HL-60 (cell line): Measurements from ENCODE around the gene PRSS53.

Source experiments
- DNase-seq, 2 experiments: peaks; one replicate each; pipeline ENCODE4 v3.0.0-alpha.2; 2010 to 2020; ENCODE audit warnings: low read depth in 1 of 2, low spot score in 1 of 2
- H3K27ac ChIP-seq: fragments of 250-450 bp; sonication (Bioruptor Pico); replicated peaks from 2 replicates; pipeline ENCODE4 v1.5.1; 2020; ENCODE audit warnings: mild to moderate bottlenecking, moderate library complexity
- H3K27me3 ChIP-seq: fragments of 250-450 bp; sonication (Bioruptor Pico); 2 replicates; pipeline ENCODE4 v1.5.1; 2021; ENCODE audit warnings: mild to moderate bottlenecking, moderate library complexity; ENCODE audit not compliant: insufficient read depth, poor library complexity, severe bottlenecking
- H3K4me3 ChIP-seq: replicated peaks from 2 replicates; pipeline ENCODE4 v1.5.1; 2011; ENCODE audit warnings: mild to moderate bottlenecking, control low read depth, low read length; ENCODE audit not compliant: insufficient read depth
- GABPA ChIP-seq: IDR thresholded peaks from 2 replicates; pipeline ENCODE4 v1.6.1; 2012; ENCODE audit warnings: low read depth
- POLR2AphosphoS5 ChIP-seq: IDR thresholded peaks from 2 replicates; pipeline ENCODE4 v1.6.1; 2012; ENCODE audit warnings: low read depth
- SPI1 ChIP-seq: IDR thresholded peaks from 2 replicates; pipeline ENCODE4 v1.6.1; 2012; ENCODE audit warnings: low read depth, mild to moderate bottlenecking, borderline replicate concordance
- TF ChIP-seq, protein P1 (sequence below): IDR thresholded peaks from one replicate; pipeline ENCODE4 v1.5.1; 2011; ENCODE audit warnings: low read length, control low read depth, inconsistent platforms; ENCODE audit not compliant: insufficient read depth
- TF ChIP-seq, protein P2 (sequence below): IDR thresholded peaks from 2 replicates; pipeline ENCODE4 v1.6.1; 2012; ENCODE audit warnings: low read depth; ENCODE audit not compliant: insufficient replicate concordance

Gene PRSS53

DNA sequence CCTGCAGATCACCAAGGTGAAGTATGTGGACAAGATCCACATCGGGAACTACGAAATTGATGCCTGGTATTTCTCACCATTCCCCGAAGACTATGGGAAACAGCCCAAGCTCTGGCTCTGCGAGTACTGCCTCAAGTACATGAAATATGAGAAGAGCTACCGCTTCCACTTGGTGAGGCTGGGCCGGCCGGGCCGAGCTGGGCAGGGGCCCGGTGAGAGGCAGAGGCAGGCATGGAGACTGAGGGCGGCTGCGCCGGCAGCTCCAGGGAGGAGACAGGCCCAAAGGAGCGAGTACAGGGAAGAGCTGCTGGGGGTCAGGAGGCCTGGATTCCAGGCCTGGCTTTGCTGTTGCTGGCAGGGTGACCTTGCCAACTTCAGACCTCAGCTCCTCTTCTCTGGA lies 38.4 kb upstream of the PRSS53 start:
- no peak for TF ChIP-seq POLR2AphosphoS5
- TF ChIP-seq, protein P1, sequence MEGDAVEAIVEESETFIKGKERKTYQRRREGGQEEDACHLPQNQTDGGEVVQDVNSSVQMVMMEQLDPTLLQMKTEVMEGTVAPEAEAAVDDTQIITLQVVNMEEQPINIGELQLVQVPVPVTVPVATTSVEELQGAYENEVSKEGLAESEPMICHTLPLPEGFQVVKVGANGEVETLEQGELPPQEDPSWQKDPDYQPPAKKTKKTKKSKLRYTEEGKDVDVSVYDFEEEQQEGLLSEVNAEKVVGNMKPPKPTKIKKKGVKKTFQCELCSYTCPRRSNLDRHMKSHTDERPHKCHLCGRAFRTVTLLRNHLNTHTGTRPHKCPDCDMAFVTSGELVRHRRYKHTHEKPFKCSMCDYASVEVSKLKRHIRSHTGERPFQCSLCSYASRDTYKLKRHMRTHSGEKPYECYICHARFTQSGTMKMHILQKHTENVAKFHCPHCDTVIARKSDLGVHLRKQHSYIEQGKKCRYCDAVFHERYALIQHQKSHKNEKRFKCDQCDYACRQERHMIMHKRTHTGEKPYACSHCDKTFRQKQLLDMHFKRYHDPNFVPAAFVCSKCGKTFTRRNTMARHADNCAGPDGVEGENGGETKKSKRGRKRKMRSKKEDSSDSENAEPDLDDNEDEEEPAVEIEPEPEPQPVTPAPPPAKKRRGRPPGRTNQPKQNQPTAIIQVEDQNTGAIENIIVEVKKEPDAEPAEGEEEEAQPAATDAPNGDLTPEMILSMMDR, result no peak
- TF ChIP-seq, protein P2, sequence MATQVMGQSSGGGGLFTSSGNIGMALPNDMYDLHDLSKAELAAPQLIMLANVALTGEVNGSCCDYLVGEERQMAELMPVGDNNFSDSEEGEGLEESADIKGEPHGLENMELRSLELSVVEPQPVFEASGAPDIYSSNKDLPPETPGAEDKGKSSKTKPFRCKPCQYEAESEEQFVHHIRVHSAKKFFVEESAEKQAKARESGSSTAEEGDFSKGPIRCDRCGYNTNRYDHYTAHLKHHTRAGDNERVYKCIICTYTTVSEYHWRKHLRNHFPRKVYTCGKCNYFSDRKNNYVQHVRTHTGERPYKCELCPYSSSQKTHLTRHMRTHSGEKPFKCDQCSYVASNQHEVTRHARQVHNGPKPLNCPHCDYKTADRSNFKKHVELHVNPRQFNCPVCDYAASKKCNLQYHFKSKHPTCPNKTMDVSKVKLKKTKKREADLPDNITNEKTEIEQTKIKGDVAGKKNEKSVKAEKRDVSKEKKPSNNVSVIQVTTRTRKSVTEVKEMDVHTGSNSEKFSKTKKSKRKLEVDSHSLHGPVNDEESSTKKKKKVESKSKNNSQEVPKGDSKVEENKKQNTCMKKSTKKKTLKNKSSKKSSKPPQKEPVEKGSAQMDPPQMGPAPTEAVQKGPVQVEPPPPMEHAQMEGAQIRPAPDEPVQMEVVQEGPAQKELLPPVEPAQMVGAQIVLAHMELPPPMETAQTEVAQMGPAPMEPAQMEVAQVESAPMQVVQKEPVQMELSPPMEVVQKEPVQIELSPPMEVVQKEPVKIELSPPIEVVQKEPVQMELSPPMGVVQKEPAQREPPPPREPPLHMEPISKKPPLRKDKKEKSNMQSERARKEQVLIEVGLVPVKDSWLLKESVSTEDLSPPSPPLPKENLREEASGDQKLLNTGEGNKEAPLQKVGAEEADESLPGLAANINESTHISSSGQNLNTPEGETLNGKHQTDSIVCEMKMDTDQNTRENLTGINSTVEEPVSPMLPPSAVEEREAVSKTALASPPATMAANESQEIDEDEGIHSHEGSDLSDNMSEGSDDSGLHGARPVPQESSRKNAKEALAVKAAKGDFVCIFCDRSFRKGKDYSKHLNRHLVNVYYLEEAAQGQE, result no peak
- no peak for TF ChIP-seq SPI1
- TF ChIP-seq GABPA, result no peak
- H3K4me3 ChIP-seq, result no peak overlapping the region
- no peak for DNase-seq
- H3K27ac ChIP-seq, result peak overlapping the region; percentile 95
- no peaks in the 10 kb centered on the region for H3K27me3 ChIP-seq

DNA sequence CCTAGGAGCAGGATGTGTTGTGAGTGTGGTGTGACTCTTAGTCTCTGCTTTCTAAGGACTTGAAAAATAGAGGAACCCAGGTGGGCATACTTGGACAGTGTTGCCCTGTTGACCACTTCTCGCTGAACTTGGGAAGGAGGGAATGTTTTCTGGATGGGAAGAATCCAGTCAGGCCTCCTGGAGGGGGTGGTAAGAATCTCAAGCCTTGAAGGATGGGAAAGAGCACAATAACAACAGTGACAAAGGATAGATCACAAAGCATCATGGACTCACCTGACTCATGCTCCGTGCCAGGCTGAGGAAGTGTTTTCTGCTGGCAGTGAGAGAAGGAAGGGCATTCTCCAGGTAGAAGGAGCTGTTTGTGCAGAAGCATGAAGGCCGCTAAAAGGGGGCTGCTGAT lies 37.1 kb upstream of the PRSS53 start:
- Histone ChIP-seq H3K27me3 (no peaks in the 10 kb centered on the region), H3K4me3 (no peak overlapping the region), H3K27ac (peak overlapping the region; percentile 24)
- DNase-seq, result no peak
- TF ChIP-seq SPI1 (peak; percentile 11; the same call in 1 of the 2 replicates), GABPA (no peak)

DNA sequence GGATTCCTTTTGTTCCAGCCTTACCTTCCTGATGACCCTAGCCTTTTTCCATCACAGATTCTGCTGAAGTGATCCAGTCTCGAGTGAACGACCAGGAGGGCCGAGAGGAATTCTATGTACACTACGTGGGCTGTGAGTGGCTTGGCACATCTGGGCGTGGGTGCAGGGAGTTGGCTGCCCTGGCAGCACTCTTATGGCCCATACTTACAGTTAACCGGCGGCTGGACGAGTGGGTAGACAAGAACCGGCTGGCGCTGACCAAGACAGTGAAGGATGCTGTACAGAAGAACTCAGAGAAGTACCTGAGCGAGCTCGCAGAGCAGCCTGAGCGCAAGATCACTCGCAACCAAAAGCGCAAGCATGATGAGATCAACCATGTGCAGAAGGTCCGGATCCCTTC lies 31.4 kb upstream of the PRSS53 start:
- no peak for DNase-seq
- H3K4me3 ChIP-seq, result no peak overlapping the region
- no peaks in the 10 kb centered on the region for H3K27me3 ChIP-seq
- TF ChIP-seq, protein P2, result no peak
- no peak for TF ChIP-seq POLR2AphosphoS5
- TF ChIP-seq, protein P1, result no peak
- no peak for TF ChIP-seq SPI1
- TF ChIP-seq GABPA, result no peak
- H3K27ac ChIP-seq, result no peak overlapping the region

DNA sequence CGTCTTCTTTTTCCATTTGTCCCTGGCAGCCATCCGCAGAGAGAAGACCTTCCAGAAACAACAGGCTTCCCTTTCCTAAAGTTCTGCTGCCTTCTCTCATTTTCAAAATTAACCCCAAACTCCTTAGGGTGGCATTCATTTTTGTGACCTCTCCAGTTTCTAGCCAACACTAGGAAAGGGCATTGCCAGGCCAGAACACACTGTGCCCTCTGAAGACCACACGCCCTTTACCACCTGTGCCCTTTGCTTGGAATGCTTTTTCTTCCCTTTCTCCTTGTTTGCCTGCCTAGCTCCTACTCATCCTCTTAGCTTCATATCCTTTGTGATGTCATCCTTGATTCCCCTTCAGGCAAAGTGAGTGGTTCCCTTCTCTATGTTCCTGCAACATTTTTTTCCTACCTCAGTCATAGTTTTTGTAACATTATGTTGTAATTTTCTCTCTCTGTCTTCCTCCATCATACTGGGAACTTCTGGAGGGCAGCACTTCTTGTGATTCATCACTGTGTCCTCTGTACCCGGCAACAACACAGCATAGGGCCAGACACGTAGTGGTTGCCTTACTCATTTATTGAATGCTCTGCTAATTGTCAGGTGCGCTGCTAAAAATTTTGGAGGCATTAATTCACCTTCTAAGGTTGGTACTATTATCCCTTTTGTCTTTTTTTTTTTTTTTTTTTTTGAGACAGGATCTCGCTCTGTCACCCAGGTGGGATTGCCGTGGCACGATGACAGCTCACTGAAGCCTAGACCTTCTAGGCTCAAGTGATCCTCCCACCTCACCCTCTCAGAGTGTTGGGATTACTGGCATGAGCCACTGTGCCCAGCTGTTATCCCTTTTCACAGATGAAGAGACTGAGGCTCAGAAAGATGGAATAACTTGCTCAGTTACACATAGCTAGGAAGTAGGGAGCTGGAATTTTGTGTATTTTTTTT lies 29.7 kb upstream of the PRSS53 start:
- TF ChIP-seq, protein P1, result no peak
- TF ChIP-seq GABPA (no peak), POLR2AphosphoS5 (no peak), SPI1 (no peak)
- TF ChIP-seq, protein P2, result no peak
- Histone ChIP-seq H3K4me3 (peak overlapping the region; percentile 54), H3K27ac (peak overlapping the region; percentile 82), H3K27me3 (no peaks in the 10 kb centered on the region)
- DNase-seq, result peak; percentile 46 to 87
